Measurements from ENCODE around the gene SNRPN. TPM values are rescaled to one million over a fixed set of nuclear protein-coding genes. Genes with fewer than 3 reads are reported as not detected.

SNRPN gene
- total and polyA plus RNA-seq, 2 of the 4 experiments (the other 2 are of a cell fraction), result 123 to 185 TPM

- ChIA-PET POLR2A (ENCODE audit: unreplicated experiment) (no interaction called here), CTCF (no interaction called here)
- no peak overlapping the region for H2BK120ac ChIP-seq (ENCODE audit: low read depth, low read length)
- in situ Hi-C loops (cut with MboI; ENCODE audit: low sequenced_read_pairs) (no loop called here), dilution Hi-C loops (cut with HindIII; ENCODE audit: low sequenced_read_pairs, unreplicated experiment) (no loop called here), intact Hi-C loops (cut with micrococcal nuclease) (no loop called here)
- no peaks in the 10 kb centered on the region for H3K9me3 ChIP-seq (ENCODE audit: control insufficient read depth, insufficient read depth, low read length)
- H2BK20ac ChIP-seq (ENCODE audit: low read depth, low read length), result no peak overlapping the region
- no peak overlapping the region for H3K27ac ChIP-seq (ENCODE audit: insufficient read depth, low read length)
- no peak overlapping the region for H2BK15ac ChIP-seq (ENCODE audit: low read depth, low read length)
- no peak overlapping the region for H4K8ac ChIP-seq (ENCODE audit: low read depth in 2 of 2, low read length in 2 of 2)
- no peak overlapping the region for H2AK5ac ChIP-seq (ENCODE audit: low read depth, low read length)
- no peak for DNase-seq
- no CpG with 5 or more reads among the region's 3 CpGs for WGBS, 2 experiments (ENCODE audit: extremely low coverage in 2 of 2, insufficient read length in 1 of 2)
- ATAC-seq (ENCODE audit: low read depth), result no peak
- H3K79me1 ChIP-seq (ENCODE audit: low read depth in 1 of 2, low read length in 2 of 2), result peaks cover 3 to 7% of the 10 kb centered on the region in 2 experiments; a peak in 2 of 4 replicates
- no peak overlapping the region for H3K14ac ChIP-seq (replicated peaks; ENCODE audit: low read depth, low read length)
- no peak overlapping the region for H3K4me2 ChIP-seq (ENCODE audit: low read depth, low read length)
- BruUV-seq (replicated peaks), result no TSS peak
- peaks cover 33% of the 10 kb centered on the region for H3K36me3 ChIP-seq (ENCODE audit: control insufficient read depth, insufficient read depth, low read length)
- H4K91ac ChIP-seq (ENCODE audit: insufficient read depth, low read depth, low read length), result no peak overlapping the region
- H3K9ac ChIP-seq (ENCODE audit: low read depth, low read length), result no peak overlapping the region
- H3K4me1 ChIP-seq (ENCODE audit: control insufficient read depth, insufficient read depth, low read length), result no peaks in the 10 kb centered on the region
- no peak overlapping the region for H3K18ac ChIP-seq (ENCODE audit: low read depth, low read length)
- no peak overlapping the region for H3K4ac ChIP-seq (ENCODE audit: low read depth, low read length)
- no peak overlapping the region for H3K23ac ChIP-seq (ENCODE audit: low read depth, low read length)
- H4K5ac ChIP-seq (ENCODE audit: low read depth, low read length), result no peak overlapping the region
- H3K56ac ChIP-seq (ENCODE audit: extremely low read depth, insufficient read depth, low read length), result no peak overlapping the region
- H4K20me1 ChIP-seq (ENCODE audit: insufficient read depth, low read length), result peaks cover 3% of the 10 kb centered on the region; the same call in 1 of the 2 replicates
- no peak for TF ChIP-seq MAZ (IDR thresholded peaks at IDR 0.05; ENCODE audit: borderline replicate concordance, low read depth, low read length)
- TF ChIP-seq MAFK (IDR thresholded peaks at IDR 0.05; ENCODE audit: low read depth, low read length), result no peak
- no peak for TF ChIP-seq CHD1 (IDR thresholded peaks at IDR 0.05; ENCODE audit: low read depth, low read length)
- TF ChIP-seq CEBPB (IDR thresholded peaks at IDR 0.05; ENCODE audit: low read depth, low read length), result no peak
- TF ChIP-seq BHLHE40 (IDR thresholded peaks at IDR 0.05; ENCODE audit: low read depth, low read length), result no peak
- no peak for TF ChIP-seq RAD21 (IDR thresholded peaks at IDR 0.05; ENCODE audit: low read length)
- no peak for TF ChIP-seq MXI1 (IDR thresholded peaks at IDR 0.05; ENCODE audit: borderline replicate concordance, low read depth, low read length)
- no peak for TF ChIP-seq CTCF (conservative IDR thresholded peaks at IDR 0.05; ENCODE audit: low read depth, low read length)
- TF ChIP-seq USF2 (IDR thresholded peaks at IDR 0.05; ENCODE audit: low read depth, low read length), result no peak
- TF ChIP-seq ELK1 (IDR thresholded peaks at IDR 0.05; ENCODE audit: borderline replicate concordance, low read depth, low read length), result no peak
- no peak for TF ChIP-seq RCOR1 (IDR thresholded peaks at IDR 0.05; ENCODE audit: insufficient replicate concordance, low read length)
- no peak for TF ChIP-seq FOS (IDR thresholded peaks at IDR 0.05; ENCODE audit: low read depth, low read length)
- TF ChIP-seq NFE2L2 (IDR thresholded peaks at IDR 0.05; ENCODE audit: low read depth, low read length), result no peak
- no peak for TF ChIP-seq SMC3 (IDR thresholded peaks at IDR 0.05; ENCODE audit: low read depth, low read length)
- TF ChIP-seq POLR2A (IDR thresholded peaks at IDR 0.05; ENCODE audit: low read depth, low read length), result no peak
- H2BK5ac ChIP-seq (ENCODE audit: low read depth, low read length, poor library complexity, severe bottlenecking), result no peak overlapping the region
- no peak overlapping the region for H2AK9ac ChIP-seq (replicated peaks; ENCODE audit: low read depth, low read length, poor library complexity)
- no peaks in the 10 kb centered on the region for H3K27me3 ChIP-seq (ENCODE audit: control insufficient read depth, insufficient read depth, low read length)
- no peak overlapping the region for H2AFZ ChIP-seq (replicated peaks; ENCODE audit: low read length, poor library complexity)
- H3K9me1 ChIP-seq (ENCODE audit: insufficient read depth, low read length), result no peaks in the 10 kb centered on the region
- H3K4me3 ChIP-seq (ENCODE audit: insufficient read depth, low read depth, low read length), result no peak overlapping the region
Measured at GRCh38 chr15:24971052-24971451, 16.3 kb downstream of the SNRPN start.
